GM18951 (cell line): Measurements from ENCODE around the gene GALM.
"Not testable (repeated sequence)": the region's sequence is repeated elsewhere in the genome, so short reads cannot be mapped to it uniquely, and the experiment has no call there.

Source experiments
- POLR2A ChIP-seq: IDR thresholded peaks from 4 replicates; pipeline ENCODE4 v1.6.1; 2011; ENCODE audit warnings: mild to moderate bottlenecking; ENCODE audit not compliant: insufficient read length, insufficient read depth; ENCODE audit errors: extremely low read depth
- in situ Hi-C: fragments of 300-500 bp; cut with MboI; formaldehyde crosslinking; loops from one replicate; pipeline ENCODE4 v1.12.0; 2022; ENCODE audit warnings: low sequenced_read_pairs, mixed read lengths, inconsistent platforms; ENCODE audit not compliant: unreplicated experiment

Gene GALM

DNA sequence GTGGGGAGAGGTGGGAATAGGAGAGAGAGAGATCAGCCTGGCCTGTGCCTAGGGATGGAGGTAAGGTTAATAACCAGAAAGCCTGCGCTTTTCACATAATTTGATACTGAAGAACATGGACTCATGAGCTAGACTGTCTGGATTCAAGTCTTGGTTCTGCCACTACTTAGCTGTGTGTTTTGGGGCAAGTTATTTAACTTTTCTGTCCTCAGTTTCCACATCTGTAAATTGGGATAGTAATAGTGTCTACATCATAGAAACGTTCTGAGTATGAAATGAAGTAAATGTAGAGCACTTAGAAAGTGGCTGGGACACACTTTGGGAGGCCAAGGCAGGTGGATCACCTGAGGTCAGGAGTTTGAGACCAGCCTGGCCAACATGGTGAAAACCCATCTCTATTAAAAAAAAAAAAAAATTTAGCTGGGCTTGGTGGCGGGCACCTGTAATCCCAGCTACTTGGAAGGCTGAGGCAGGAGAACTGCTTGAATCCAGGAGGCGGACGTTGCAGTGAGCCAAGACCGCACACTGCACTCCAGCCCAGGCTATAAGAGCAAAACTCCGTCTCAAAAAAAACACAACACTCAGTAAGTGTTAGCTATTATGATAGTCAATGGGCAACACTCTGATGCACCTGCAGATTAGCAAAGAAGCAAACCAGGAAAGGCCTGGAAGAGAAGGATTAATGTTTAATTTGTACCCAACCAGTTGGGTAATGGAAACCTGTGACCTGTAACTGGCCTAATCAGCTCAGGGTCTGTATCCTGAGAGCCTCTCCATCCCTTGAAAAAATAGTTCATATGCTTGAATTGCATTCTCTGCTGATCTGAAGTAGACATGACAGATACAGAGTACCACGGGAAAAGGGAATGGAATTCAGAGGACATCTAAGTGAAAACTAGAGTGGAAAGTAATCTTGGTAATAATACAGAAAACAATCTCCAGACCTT lies 6.8 kb downstream of the GALM start:
- no peak for TF ChIP-seq POLR2A
- in situ Hi-C loops: no loop called here

DNA sequence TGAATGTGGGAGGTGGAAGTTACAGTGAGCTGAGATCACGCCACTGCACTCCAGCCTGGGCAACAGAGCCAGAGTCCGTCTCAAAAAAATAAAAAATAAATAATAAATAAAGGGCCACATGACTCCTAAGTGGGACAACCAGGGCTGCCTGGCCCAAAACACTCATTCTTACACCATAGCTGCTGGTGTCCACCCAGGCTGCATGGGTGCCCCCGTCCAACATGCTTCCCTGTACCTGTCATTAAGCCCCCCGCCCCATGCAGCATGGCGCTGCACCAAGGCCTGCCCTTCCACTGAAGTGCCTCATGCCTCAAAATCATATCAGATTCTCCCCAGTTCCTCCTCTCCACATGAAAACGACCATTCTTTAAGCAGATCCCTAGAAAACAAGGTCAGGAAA lies 10.8 kb downstream of the GALM start:
- in situ Hi-C loops: no loop called here
- no peak for TF ChIP-seq POLR2A

DNA sequence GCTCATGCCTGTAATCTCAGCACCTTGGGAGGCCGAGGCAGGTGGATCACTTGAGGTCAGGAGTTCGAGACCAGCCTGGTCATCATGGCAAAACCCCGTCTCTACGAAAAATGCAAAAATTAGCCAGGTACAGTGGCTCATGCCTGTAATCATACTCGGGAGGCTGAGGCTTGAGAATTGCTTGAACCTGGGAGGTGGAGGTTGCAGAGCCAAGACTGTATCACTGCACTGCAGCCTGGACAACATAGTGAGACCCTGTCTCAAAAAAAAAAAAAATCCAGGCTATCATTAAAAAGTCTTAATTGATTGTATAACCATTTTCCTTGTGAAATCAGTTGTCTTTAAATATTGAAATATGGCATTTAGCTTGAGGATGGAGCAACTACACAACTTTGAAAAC lies 15.0 kb downstream of the GALM start:
- in situ Hi-C loops: not testable (repeated sequence)

GRCh38 chr2:38682008-38682575 lies 16.2 kb downstream of the GALM start:
- no peak for TF ChIP-seq POLR2A
- in situ Hi-C loops: no loop called here

DNA sequence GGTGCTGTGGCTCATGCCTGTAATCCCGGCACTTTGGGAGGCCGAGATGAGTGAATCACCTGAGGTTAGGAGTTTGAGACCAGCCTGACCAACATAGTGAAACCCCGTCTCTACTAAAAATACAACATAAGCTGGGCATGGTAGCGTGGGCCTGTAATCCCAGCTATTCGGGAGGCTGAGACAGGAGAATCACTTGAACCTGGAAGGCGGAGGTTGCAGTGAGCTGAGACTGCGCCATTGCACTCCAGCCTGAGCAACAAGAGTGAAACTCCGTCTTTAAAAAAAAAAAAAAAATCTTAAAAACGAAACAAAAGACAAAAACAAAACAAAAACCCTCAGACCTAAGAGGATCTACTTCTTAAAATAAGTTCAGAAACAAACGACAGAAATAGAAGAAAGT lies 16.7 kb downstream of the GALM start:
- in situ Hi-C loops: not testable (repeated sequence)

DNA sequence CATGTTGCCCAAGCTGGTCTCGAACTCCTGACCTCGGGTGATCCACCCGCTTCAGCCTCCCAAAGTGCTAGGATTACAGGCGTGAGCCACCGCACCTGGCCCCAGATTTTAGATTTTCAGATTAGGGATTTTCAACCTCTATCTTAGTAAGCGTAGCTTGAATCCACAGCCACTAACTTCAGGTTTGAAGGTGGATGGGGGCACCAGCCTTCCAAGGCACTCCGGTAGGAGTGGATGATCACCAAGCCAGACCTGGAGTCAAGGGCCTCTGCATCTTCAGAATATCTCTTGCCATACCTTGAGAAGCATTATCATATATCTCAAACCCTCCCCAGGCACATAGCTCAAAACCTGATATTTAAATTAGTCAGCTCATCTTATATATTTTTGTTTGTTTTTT lies 17.9 kb downstream of the GALM start:
- no peak for TF ChIP-seq POLR2A
- in situ Hi-C loops: no loop called here

DNA sequence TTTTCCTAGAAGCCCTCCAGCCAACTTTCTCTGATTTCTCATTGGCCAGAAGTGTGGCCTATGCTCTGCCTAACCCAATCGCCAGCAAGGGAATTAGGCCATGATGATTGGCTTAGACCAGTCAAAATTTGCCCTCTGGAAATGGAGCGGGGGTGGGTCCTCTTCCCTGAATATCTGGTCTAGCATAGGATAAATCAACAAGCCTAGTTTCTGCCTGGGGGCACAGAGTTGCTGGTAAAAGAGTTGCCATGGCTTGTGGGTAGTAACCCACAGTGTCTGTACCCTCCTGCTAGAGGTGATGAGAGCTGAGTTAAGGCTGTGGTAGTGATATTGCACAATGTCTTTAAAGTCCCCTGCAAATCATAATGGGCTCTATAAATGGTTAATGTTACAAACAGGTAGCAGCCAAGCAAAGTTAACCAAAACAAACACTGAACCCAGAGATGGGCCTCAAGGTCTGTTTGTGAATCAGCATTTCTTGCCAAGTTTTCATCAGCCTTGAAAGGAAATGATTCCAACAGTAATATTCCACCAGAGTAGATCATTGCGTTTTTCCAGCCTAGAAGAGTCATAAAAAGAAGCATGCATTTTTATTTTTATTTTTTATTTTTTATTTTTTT lies 19.3 kb downstream of the GALM start:
- TF ChIP-seq POLR2A: no peak
- in situ Hi-C loops: no loop called here

DNA sequence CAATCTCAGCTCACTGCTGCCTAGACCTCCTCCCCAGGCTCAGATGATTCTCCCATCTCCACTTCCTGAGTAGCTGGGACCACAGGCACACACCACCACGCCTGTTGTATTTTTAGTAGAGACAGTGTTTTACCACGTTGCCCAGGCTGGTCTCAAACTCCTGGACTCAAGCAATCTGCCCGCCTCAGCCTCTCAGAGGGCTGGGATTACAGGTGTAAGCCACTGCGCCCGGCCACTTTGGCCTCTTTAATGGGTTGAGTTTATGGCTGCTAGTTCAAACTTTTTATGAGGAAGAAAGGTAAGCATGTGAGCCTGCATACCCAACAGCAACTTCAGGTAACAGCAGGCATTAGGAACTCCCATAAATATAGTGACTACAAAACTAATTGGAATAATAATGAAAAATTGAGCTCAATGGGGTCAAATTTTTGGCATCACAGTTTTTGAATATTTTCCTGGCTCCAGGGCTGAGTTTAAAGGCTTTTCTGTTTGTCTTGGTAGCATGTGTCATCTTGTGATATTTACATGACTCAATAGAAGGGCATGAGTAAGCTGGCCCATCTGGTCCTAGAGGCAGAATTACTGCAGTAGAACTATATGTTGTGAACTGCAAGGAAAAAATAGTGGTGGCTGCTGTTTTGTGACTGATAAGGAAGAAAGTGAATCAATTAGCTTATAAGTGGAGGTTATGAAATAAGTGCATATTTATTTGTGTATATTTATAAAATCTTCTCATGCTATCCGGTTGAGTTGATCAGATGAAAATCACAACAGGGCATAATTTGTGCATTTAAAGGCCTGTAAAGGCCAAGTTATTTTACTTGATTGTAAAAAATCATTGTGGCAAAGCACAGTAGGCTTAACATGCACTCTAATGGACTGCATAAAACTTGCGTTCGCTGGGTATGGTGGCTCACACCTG lies 24.8 kb downstream of the GALM start:
- in situ Hi-C loops: no loop called here
- TF ChIP-seq POLR2A: no peak

DNA sequence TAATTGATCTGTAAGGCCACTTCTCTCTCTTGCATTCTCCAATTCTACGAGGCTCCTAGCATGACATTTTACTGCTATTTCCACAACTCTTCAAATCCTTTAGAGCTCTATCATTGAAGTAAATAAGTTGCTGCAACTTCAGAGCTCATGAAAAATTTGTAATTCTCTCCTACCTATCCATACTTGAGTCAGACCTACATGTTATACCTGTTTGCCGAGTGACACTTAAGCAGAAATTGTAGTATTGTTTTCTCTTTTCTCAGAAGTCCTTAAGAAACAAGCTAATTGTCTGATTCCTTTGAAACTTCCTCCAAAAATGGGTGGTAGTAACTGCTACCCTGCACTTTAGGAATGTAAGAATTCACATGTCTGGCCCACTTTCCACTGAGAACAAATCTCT lies 26.1 kb downstream of the GALM start:
- TF ChIP-seq POLR2A: no peak
- in situ Hi-C loops: no loop called here

- TF ChIP-seq POLR2A: no peak
Observed at GRCh38 chr2:38692636-38693318, 26.9 kb downstream of the GALM start.

GRCh38 chr2:38697116-38697840 lies 31.4 kb downstream of the GALM start:
- in situ Hi-C loops: no loop called here
- TF ChIP-seq POLR2A: no peak

More at GRCh38 chr2:38692636-38693318, 26.9 kb downstream of the GALM start:
- in situ Hi-C loops: no loop called here

- TF ChIP-seq POLR2A: no peak
- in situ Hi-C loops: no loop called here
Observed at GRCh38 chr2:38698467-38699003, 32.6 kb downstream of the GALM start.
